HG02884 (cell line): ENCODE measurements around the gene ACSL6.

ENCODE experiments used
- ATAC-seq: cut with Tn5 transposase; IDR thresholded peaks from one replicate; pipeline ENCODE4 v1.9.1; 2021; ENCODE audit warnings: mild to moderate bottlenecking, moderate library complexity; ENCODE audit not compliant: unreplicated experiment

Gene ACSL6

DNA sequence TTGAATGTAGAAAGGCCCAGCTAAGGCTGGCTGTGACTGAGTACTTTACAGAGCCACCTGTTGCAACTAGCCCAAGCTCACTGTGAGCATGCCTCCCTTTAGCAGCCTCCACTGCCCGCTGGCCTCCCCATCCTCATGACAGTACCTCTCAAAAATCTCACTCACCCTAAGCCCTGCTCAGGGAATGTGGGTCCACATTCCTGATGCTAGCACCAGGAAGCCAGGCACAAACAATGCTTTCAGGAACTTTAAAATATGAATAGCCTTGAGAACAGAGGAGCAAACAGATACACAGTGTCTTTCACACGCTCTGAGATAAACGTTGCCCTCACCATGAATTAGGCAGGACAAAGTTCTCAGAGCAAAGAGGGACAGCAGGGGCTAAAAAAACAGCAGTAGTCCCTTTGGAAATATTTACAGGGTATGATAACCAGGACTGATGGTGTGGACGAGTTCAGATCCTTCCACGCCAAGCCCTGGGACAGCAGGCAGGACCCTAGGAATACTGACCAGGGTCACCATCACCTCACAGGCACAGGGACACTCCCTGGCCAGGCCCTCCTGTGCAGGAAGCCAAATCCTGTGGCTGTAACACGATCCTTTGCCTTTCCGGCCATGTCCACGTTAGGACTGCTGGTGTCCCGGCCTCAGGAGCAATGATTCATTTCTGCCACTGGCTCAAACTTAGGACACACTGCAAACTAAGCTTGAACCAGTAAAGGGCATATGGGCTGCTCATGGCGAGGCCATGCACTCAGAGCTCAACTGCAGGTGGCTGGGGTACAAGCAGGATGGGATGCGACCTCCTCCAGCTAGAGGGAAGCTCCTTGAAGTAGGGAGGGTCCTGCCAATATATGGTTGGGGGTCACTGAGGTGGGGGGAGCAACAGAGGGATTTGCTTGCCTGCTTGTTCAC is 9.6 kb downstream of the ACSL6 start:
- ATAC-seq, result no peak

DNA sequence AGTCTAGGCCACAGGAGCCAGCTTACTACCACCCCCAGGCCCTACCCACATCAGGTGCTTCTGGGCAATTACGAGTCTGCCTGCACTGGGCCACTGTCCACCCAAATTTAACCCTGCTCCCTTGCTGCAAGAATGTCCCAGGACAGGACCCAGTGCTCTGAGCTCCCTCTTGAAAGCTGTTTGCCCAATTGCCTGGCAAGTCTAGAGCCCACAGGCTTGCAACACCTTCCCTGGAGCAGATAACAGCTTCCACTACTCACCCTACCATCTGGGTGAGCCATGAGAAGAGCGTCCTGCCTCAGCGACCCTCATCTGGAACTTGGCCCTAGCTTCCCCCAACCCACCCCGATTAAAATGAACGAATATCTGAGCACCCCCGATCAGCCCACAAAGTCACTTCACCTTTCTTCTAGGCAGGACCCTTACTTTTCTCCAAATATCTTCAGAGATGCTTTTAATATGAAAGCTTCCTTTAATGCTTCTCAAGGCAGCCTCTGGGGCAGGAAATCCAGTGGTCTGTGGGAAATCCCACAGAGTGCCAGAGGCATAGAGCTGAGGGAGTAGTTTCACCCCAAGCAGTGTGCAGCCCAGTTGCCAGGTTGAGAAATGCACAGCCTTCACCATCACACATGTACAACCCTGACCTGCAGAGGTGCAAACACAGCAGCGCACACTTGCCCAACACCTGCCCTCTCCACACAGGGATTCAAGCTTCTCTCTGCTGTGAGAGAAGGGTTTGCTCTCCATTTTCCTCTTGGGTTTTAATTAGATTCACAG is 10.6 kb downstream of the ACSL6 start:
- ATAC-seq, result no peak

- ATAC-seq, result no peak
Observed at GRCh38 chr5:132000241-132000490, 11.3 kb downstream of the ACSL6 start.

GRCh38 chr5:131999441-132000240 is 11.8 kb downstream of the ACSL6 start:
- ATAC-seq, result no peak

GRCh38 chr5:131999041-131999440 is 12.4 kb downstream of the ACSL6 start:
- ATAC-seq, result no peak

DNA sequence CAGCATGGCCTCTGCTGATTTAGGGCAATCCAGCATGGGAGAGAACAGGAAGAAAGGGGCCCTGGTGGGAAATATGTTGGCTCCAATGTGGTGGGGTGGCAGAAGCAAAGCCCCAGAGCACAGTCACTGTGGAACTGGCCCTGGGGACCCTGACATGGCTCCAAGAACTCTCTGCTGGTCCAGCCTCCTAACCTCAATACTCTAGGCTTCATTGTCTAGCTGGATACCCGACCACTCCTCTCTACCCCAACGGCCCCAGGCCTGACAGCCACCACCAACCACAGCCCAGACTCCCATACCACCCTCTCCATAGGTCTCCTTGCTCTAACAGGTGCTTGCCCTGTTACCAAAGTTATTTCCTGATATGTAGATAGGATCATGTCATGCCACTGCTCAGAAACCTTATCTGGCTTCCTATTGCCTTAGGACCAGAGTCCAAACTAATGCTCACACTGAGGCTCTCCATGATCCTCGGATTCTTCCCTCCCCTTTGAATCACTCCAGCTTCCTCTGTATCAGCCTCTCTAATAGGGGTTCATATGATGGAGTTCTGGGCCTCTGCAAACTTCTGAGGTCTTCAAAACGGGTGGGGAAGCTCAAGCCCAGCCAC is 12.9 kb downstream of the ACSL6 start:
- no peak for ATAC-seq

DNA sequence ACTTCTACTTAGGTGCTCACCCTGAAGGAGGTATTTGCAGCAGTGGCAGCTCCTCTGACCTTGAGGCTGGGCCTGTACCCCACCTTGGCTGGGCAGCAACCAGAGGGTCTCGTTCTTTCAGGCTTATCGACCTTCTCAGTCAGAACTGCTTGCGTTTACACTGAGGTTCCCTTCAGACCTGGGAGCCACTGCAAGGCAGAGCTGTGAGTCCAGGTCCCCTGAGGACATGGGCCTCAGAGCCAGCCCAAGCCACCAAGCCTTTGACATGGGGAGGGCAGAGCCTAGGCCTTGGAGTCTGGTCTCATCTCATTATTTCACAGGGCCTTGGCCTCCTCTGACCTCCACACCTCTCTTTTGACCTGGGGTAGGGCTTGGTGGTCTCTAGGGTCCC is 13.7 kb downstream of the ACSL6 start:
- no peak for ATAC-seq

DNA sequence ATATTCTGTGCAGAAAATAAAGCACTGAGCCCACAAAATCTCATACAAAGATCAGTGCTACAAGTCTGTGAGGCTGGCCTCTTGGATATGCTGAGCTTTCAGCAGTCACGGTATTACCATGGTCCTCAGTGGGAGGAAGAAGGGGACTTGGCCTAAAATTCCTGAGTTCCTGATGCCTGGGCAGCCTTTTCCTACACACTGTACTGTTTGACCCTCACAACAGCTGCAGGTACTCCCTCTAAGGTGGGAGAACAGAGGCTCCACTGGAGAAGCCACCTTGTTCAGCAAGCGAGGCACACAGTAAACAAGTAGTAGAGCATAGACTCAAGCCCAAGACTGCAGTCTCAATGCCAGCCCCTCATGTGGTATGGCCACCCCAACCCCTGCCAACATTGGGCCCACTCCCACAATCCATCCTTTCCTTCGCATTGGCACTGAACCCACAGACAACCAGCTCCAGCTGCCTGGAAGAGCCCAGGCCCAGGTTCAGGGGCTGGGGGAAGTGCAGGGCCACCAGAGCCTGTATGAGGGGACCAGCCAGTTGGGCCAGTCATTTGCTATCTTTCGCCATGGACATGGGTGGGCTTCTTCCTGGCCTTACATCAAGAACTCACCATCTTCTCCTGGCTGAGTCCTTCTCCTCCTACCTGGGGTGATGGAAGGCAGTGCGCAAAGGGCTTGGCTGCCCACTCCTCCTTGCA is 14.3 kb downstream of the ACSL6 start:
- ATAC-seq, result no peak

GRCh38 chr5:131996210-131997025 is 15.0 kb downstream of the ACSL6 start:
- ATAC-seq, result no peak

GRCh38 chr5:131994533-131995226 is 16.8 kb downstream of the ACSL6 start:
- no peak for ATAC-seq

- ATAC-seq, result no peak
Observed at GRCh38 chr5:131994090-131994489, 17.4 kb downstream of the ACSL6 start.

- ATAC-seq, result no peak
Observed at GRCh38 chr5:131993676-131994075, 17.8 kb downstream of the ACSL6 start.

GRCh38 chr5:131992370-131992769 is 19.1 kb downstream of the ACSL6 start:
- ATAC-seq, result no peak

GRCh38 chr5:131991593-131992324 is 19.7 kb downstream of the ACSL6 start:
- no peak for ATAC-seq

DNA sequence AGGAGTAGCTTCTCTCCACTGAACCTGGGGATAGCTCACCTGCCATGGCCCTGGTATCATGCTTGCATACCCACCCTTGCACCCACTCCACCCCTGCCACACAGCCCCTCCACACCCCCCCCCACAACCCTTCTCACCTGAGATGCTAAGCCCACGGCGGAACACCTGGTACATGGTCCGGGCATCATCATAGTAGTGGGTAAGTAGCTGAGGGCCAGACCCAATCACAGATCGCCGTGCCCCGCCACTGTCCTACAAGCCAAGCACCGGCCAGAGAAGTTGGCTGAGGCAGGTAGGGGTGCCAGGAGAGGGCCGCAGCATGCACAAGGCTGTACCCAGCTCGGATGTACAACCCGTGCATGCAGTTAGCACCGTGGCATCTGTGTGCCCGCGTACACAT is 20.7 kb downstream of the ACSL6 start:
- ATAC-seq, result no peak

DNA sequence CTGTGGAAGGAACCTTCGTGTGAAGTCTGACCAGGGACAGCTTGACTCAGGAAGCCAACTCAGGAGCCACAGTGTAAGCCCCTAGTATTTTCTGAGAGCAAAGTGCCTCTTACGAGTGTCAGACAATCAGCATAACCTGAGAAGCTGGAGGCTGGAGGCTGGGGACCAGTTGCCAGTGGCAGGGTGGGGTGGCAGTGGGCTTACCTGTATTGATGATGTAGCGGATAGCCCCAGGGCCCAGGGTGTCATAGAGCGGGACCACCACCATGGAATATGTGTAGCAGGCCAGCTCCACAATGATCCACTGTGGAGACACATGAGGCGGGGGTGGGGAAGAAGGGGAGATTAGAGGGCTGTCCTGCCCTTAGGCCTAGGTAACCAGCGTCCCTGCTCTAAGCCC is 22.9 kb downstream of the ACSL6 start:
- ATAC-seq, result no peak

- ATAC-seq, result no peak
Observed at GRCh38 chr5:131987251-131987650, 24.2 kb downstream of the ACSL6 start.

- no peak for ATAC-seq
Observed at GRCh38 chr5:131986161-131986912, 25.1 kb downstream of the ACSL6 start.
